ENCODE results near the gene CHAMP1.
A peak's percentile ranks its signal among the peaks of the same experiment; 100 is the strongest.

CHAMP1 gene

GRCh38 chr13:114275304-114275703 lies 39.0 kb upstream of the CHAMP1 start:
- H3K9me2 ChIP-seq (replicated peaks; ENCODE audit: insufficient read depth, low read length), result no peaks in the 10 kb centered on the region
- H3K27me3 ChIP-seq (ENCODE audit: low read length), result no peaks in the 10 kb centered on the region
- peaks cover 11% of the 10 kb centered on the region; the same call in 1 of the 2 replicates for H3K36me3 ChIP-seq (ENCODE audit: low read length)
- H3K27ac ChIP-seq (ENCODE audit: low read depth, low read length), result no peak overlapping the region
- H4K20me1 ChIP-seq (ENCODE audit: low read depth, low read length), result no peaks in the 10 kb centered on the region
- no peaks in the 10 kb centered on the region for H3K9me3 ChIP-seq (ENCODE audit: insufficient read depth, low read length)
- TF ChIP-seq CTCF (IDR thresholded peaks at IDR 0.05; ENCODE audit: insufficient read depth, low read length, poor library complexity, severe bottlenecking) (no peak), EZH2phosphoT487 (conservative IDR thresholded peaks at IDR 0.05; ENCODE audit: low read length) (no peak)
- no peak overlapping the region for H2AFZ ChIP-seq (ENCODE audit: low read depth, low read length, severe bottlenecking)
- H3F3A ChIP-seq (ENCODE audit: insufficient read depth), result peaks cover 23% of the 10 kb centered on the region
- H3K4me2 ChIP-seq (ENCODE audit: low read depth, low read length, poor library complexity, severe bottlenecking), result no peak overlapping the region
- no peak overlapping the region for H3K9ac ChIP-seq (ENCODE audit: low read length)
- no peak overlapping the region for H3K4me3 ChIP-seq (ENCODE audit: insufficient read depth, low read length, poor library complexity, severe bottlenecking)
- no peaks in the 10 kb centered on the region for H3K79me2 ChIP-seq (ENCODE audit: insufficient read depth, low read length)

- no peaks in the 10 kb centered on the region for H4K20me1 ChIP-seq (ENCODE audit: low read depth, low read length)
- no peaks in the 10 kb centered on the region for H3K9me3 ChIP-seq (ENCODE audit: insufficient read depth, low read length)
- H2AFZ ChIP-seq (ENCODE audit: low read depth, low read length, severe bottlenecking), result no peak overlapping the region
- no peaks in the 10 kb centered on the region for H3K36me3 ChIP-seq (ENCODE audit: low read length)
- H3K79me2 ChIP-seq (ENCODE audit: insufficient read depth, low read length), result peaks cover 21% of the 10 kb centered on the region
- no peak overlapping the region for H3K9ac ChIP-seq (ENCODE audit: low read length)
- no peak overlapping the region for H3K4me3 ChIP-seq (ENCODE audit: insufficient read depth, low read length, poor library complexity, severe bottlenecking)
- H3F3A ChIP-seq (ENCODE audit: insufficient read depth), result peaks cover 36% of the 10 kb centered on the region
- TF ChIP-seq CTCF (IDR thresholded peaks at IDR 0.05; ENCODE audit: insufficient read depth, low read length, poor library complexity, severe bottlenecking) (no peak), EZH2phosphoT487 (conservative IDR thresholded peaks at IDR 0.05; ENCODE audit: low read length) (no peak)
- H3K27me3 ChIP-seq (ENCODE audit: low read length), result no peaks in the 10 kb centered on the region
- H3K27ac ChIP-seq (ENCODE audit: low read depth, low read length), result peak overlapping the region; percentile 93
- no peak overlapping the region for H3K4me2 ChIP-seq (ENCODE audit: low read depth, low read length, poor library complexity, severe bottlenecking)
- H3K9me2 ChIP-seq (replicated peaks; ENCODE audit: insufficient read depth, low read length), result no peaks in the 10 kb centered on the region
Measured at GRCh38 chr13:114279146-114279545, 35.2 kb upstream of the CHAMP1 start.

- Histone ChIP-seq H3K27ac (ENCODE audit: low read depth, low read length) (peak overlapping the region; percentile 93), H3K9ac (ENCODE audit: low read length) (peak overlapping the region; percentile 85)
Measured at GRCh38 chr13:114279758-114280355, 34.4 kb upstream of the CHAMP1 start.

More at GRCh38 chr13:114279758-114280355, 34.4 kb upstream of the CHAMP1 start:
- Histone ChIP-seq H3K79me2 (ENCODE audit: insufficient read depth, low read length) (peaks cover 28% of the 10 kb centered on the region), H3K36me3 (ENCODE audit: low read length) (no peaks in the 10 kb centered on the region), H3F3A (ENCODE audit: insufficient read depth) (peaks cover 36% of the 10 kb centered on the region), H3K4me3 (ENCODE audit: insufficient read depth, low read length, poor library complexity, severe bottlenecking) (peak overlapping the region; percentile 76), H3K27me3 (ENCODE audit: low read length) (no peaks in the 10 kb centered on the region), H2AFZ (ENCODE audit: low read depth, low read length, severe bottlenecking) (peak overlapping the region; percentile 14), H3K9me2 (replicated peaks; ENCODE audit: insufficient read depth, low read length) (no peaks in the 10 kb centered on the region), H3K9me3 (ENCODE audit: insufficient read depth, low read length) (no peaks in the 10 kb centered on the region), H4K20me1 (ENCODE audit: low read depth, low read length) (no peaks in the 10 kb centered on the region), H3K4me2 (ENCODE audit: low read depth, low read length, poor library complexity, severe bottlenecking) (peak overlapping the region; percentile 81)
- no peak for TF ChIP-seq CTCF (IDR thresholded peaks at IDR 0.05; ENCODE audit: insufficient read depth, low read length, poor library complexity, severe bottlenecking)
- TF ChIP-seq EZH2phosphoT487 (conservative IDR thresholded peaks at IDR 0.05; ENCODE audit: low read length), result no peak

All from SU-DHL-6 (cell line).